Measurements from ENCODE around the gene SPATA12. TPM values are rescaled to one million over a fixed set of nuclear protein-coding genes. Genes with fewer than 3 reads are reported as not detected.
A peak's percentile ranks its signal among the peaks of the same experiment; 100 is the strongest.

SPATA12 gene
- total and polyA plus RNA-seq, 7 donors: 0.26 TPM; not detected in 6

GRCh38 chr3:57068437-57069089 is 8.1 kb downstream of the SPATA12 start:
- intact Hi-C loops (cut with DNase I): loop anchor here (5.0 kb wide), 1 partner anchor 261 kb away; no protein-coding TSS in a partner anchor
- no peak for TF ChIP-seq EP300 (IDR thresholded peaks at IDR 0.05)
- TF ChIP-seq POLR2A (IDR thresholded peaks at IDR 0.05): no peak
- peak; percentile 29 to 76 (median 70) for TF ChIP-seq POLR2AphosphoS5 (IDR thresholded peaks at IDR 0.05)
- no peak for TF ChIP-seq CTCF (IDR thresholded peaks at IDR 0.05)
- H3K4me3 ChIP-seq: no peak overlapping the region
- no peaks in the 10 kb centered on the region for H3K36me3 ChIP-seq
- H3K4me1 ChIP-seq: peaks cover 0 to 53% (median 33%) of the 10 kb centered on the region in 4 donors
- no peaks in the 10 kb centered on the region for H3K9me3 ChIP-seq
- H3K27ac ChIP-seq: peak overlapping the region; percentile 65 to 79 (median 71)
- no peaks in the 10 kb centered on the region for H3K27me3 ChIP-seq
- 48 to 70% methylated on average over 11 of the region's 11 CpGs for WGBS, 2 donors
- DNase-seq: peak; percentile 84

- H3K4me1 ChIP-seq: peaks cover 0 to 44% (median 26%) of the 10 kb centered on the region in 4 donors
- H3K27ac ChIP-seq: peak overlapping the region; percentile 65 to 79 (median 71)
- H3K36me3 ChIP-seq: no peaks in the 10 kb centered on the region
- no peak overlapping the region for H3K4me3 ChIP-seq
- no peak for DNase-seq
- TF ChIP-seq EP300 (IDR thresholded peaks at IDR 0.05): no peak
- H3K9me3 ChIP-seq: no peaks in the 10 kb centered on the region
- 43 to 69% methylated on average over 6 of the region's 6 CpGs for WGBS, 2 donors
- no peaks in the 10 kb centered on the region for H3K27me3 ChIP-seq
- intact Hi-C loops (cut with DNase I): loop anchor here (5.0 kb wide), 1 partner anchor 262 kb away; no protein-coding TSS in a partner anchor
These were observed 9.0 kb downstream of the SPATA12 start for GRCh38 chr3:57069503-57069902.

GRCh38 chr3:57073628-57074027 is 13.2 kb downstream of the SPATA12 start:
- Histone ChIP-seq H3K36me3 (no peaks in the 10 kb centered on the region), H3K27me3 (no peaks in the 10 kb centered on the region), H3K27ac (no peak overlapping the region), H3K4me1 (peaks cover 0 to 39% (median 21%) of the 10 kb centered on the region in 4 donors), H3K9me3 (no peaks in the 10 kb centered on the region), H3K4me3 (no peak overlapping the region)
- intact Hi-C loops (cut with DNase I): loop anchor here (5.0 kb wide), 1 partner anchor 391 kb away; the partner anchor contains the start of gene TASOR
- 92 to 94% methylated on average over 3 of the region's 3 CpGs for WGBS, 2 donors
- no peak for TF ChIP-seq CTCF (IDR thresholded peaks at IDR 0.05)
- no peak for TF ChIP-seq POLR2A (IDR thresholded peaks at IDR 0.05)
- TF ChIP-seq EP300 (IDR thresholded peaks at IDR 0.05): no peak
- TF ChIP-seq POLR2AphosphoS5 (IDR thresholded peaks at IDR 0.05): no peak
- DNase-seq: no peak

GRCh38 chr3:57074135-57074534 is 13.7 kb downstream of the SPATA12 start:
- no peak for DNase-seq
- 93 to 95% methylated on average over 4 of the region's 4 CpGs for WGBS, 2 donors
- no peaks in the 10 kb centered on the region for H3K36me3 ChIP-seq
- no peak for TF ChIP-seq POLR2A (IDR thresholded peaks at IDR 0.05)
- no peak for TF ChIP-seq POLR2AphosphoS5 (IDR thresholded peaks at IDR 0.05)
- TF ChIP-seq CTCF (IDR thresholded peaks at IDR 0.05): no peak
- no peak for TF ChIP-seq EP300 (IDR thresholded peaks at IDR 0.05)
- intact Hi-C loops (cut with DNase I): loop anchor here (5.0 kb wide), 1 partner anchor 392 kb away; the partner anchor contains the start of gene TASOR
- H3K4me1 ChIP-seq: peaks cover 0 to 34% (median 16%) of the 10 kb centered on the region in 4 donors
- H3K9me3 ChIP-seq: no peaks in the 10 kb centered on the region
- H3K4me3 ChIP-seq: no peak overlapping the region
- no peaks in the 10 kb centered on the region for H3K27me3 ChIP-seq
- no peak overlapping the region for H3K27ac ChIP-seq

GRCh38 chr3:57076422-57076951 is 16.0 kb downstream of the SPATA12 start:
- 83 to 94% methylated on average over 3 of the region's 3 CpGs for WGBS, 2 donors
- TF ChIP-seq POLR2AphosphoS5 (IDR thresholded peaks at IDR 0.05): no peak
- no peak for TF ChIP-seq CTCF (IDR thresholded peaks at IDR 0.05)
- no peak for TF ChIP-seq EP300 (IDR thresholded peaks at IDR 0.05)
- no peak for TF ChIP-seq POLR2A (IDR thresholded peaks at IDR 0.05)
- H3K36me3 ChIP-seq: no peaks in the 10 kb centered on the region
- no peak overlapping the region for H3K27ac ChIP-seq
- intact Hi-C loops (cut with DNase I): no loop called here
- DNase-seq: no peak
- peaks cover 0 to 23% (median 14%) of the 10 kb centered on the region in 4 donors for H3K4me1 ChIP-seq
- H3K27me3 ChIP-seq: no peaks in the 10 kb centered on the region
- H3K9me3 ChIP-seq: no peaks in the 10 kb centered on the region
- no peak overlapping the region for H3K4me3 ChIP-seq

All from sigmoid colon (tissue), 7 donors.